Measurements from ENCODE around the gene ATG9B. TPM values are rescaled to one million over a fixed set of nuclear protein-coding genes. Genes with fewer than 3 reads are reported as not detected.

The ATG9B gene
- total RNA-seq, 2 experiments from 2014 or later: 6.9 to 10.0 TPM

- CTCF ChIA-PET: interaction anchor here (1.0 to 1.8 kb wide), 7 partner anchors 9 to 143 kb away, joined by 3 to 7 read pairs (median 4); no protein-coding TSS in a partner anchor
- Mint-ChIP-seq H3K36me3 (ENCODE audit: low read depth) (no peaks in the 10 kb centered on the region), H3K9me3 (ENCODE audit: low read depth) (no peaks in the 10 kb centered on the region), H3K4me1 (peaks cover 2% of the 10 kb centered on the region), H3K27me3 (no peaks in the 10 kb centered on the region), H3K27ac (no peak overlapping the region), H3K4me3 (no peak overlapping the region)
- ATAC-seq (no peak), DNase-seq (no peak)
- POLR2A ChIA-PET: no interaction called here
- intact Hi-C loops (cut with DNase I, micrococcal nuclease): no loop called here
These were observed 56.1 kb downstream of the ATG9B start for GRCh38 chr7:150968056-150968733.

DNA sequence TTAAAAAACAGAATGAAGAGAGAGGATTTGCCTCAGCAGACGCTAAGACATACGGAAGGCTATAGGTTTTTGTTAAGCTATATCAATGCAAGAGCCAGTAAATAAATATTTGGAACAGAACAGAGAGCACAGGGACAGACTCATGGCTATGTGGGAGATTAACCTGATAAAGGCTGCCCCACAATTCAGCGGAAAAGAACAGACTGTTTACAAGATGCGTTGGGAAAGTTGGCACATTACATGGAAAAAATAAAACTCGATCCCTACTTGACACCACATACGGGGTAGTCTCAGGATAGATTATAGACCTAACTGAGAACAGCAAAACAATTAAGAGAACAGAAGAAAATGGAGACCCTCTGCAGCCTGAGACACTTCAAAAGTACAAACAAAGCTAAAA is 56.9 kb downstream of the ATG9B start:
- Mint-ChIP-seq H3K27ac (no peak overlapping the region), H3K4me1 (peaks cover 7% of the 10 kb centered on the region), H3K9me3 (ENCODE audit: low read depth) (no peaks in the 10 kb centered on the region), H3K27me3 (no peaks in the 10 kb centered on the region), H3K4me3 (no peak overlapping the region), H3K36me3 (ENCODE audit: low read depth) (no peaks in the 10 kb centered on the region)
- intact Hi-C loops (cut with DNase I, micrococcal nuclease): no loop called here
- no peak for DNase-seq
- CTCF ChIA-PET: interaction anchor here (0.8 to 1.8 kb wide), 4 partner anchors 18 to 129 kb away, joined by 4 to 6 read pairs (median 4); no protein-coding TSS in a partner anchor
- POLR2A ChIA-PET: no interaction called here
- ATAC-seq: no peak

DNA sequence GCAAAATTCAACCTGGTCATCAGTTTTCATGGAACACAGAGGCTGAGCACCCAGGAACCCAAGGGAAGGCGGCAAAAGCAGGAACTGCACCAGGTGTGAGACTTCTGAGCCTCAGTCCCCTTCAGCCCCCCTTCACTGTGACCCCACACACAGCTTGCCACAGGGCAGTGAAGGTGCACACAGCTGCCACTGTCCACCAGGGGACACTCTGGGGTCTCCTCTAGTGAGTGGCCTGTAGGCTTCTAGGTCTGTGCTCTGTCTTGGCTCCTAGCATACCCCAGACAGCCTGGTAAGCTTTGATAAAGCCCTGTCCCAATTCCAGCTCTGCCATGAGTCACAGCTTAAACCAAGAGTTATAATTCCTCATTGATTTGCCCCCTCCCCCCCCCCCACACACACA is 58.3 kb downstream of the ATG9B start:
- no peaks in the 10 kb centered on the region for H3K36me3 Mint-ChIP-seq (ENCODE audit: low read depth)
- intact Hi-C loops (cut with DNase I, micrococcal nuclease): no loop called here
- CTCF ChIA-PET: interaction anchor here (1.1 kb wide), 1 partner anchor 18 kb away, joined by 3 read pairs; no protein-coding TSS in a partner anchor
- POLR2A ChIA-PET: no interaction called here
- H3K9me3 Mint-ChIP-seq (ENCODE audit: low read depth): no peaks in the 10 kb centered on the region
- no peak for DNase-seq
- H3K4me3 Mint-ChIP-seq: no peak overlapping the region
- H3K27ac Mint-ChIP-seq: no peak overlapping the region
- H3K4me1 Mint-ChIP-seq: peaks cover 8% of the 10 kb centered on the region
- H3K27me3 Mint-ChIP-seq: no peaks in the 10 kb centered on the region
- ATAC-seq: no peak

- intact Hi-C loops (cut with DNase I, micrococcal nuclease): no loop called here
- Mint-ChIP-seq H3K4me1 (peaks cover 8% of the 10 kb centered on the region), H3K27ac (no peak overlapping the region), H3K9me3 (ENCODE audit: low read depth) (no peaks in the 10 kb centered on the region), H3K36me3 (ENCODE audit: low read depth) (no peaks in the 10 kb centered on the region), H3K4me3 (no peak overlapping the region), H3K27me3 (peaks cover 3% of the 10 kb centered on the region)
- ATAC-seq (no peak), DNase-seq (no peak)
- POLR2A ChIA-PET: no interaction called here
- CTCF ChIA-PET: interaction anchor here (1.1 kb wide), 1 partner anchor 19 kb away, joined by 3 read pairs; no protein-coding TSS in a partner anchor
These were observed 58.9 kb downstream of the ATG9B start for GRCh38 chr7:150965273-150965830.

Other genes starting within 250 kb of the ATG9B start
- gene TMEM176B, start 224.1 kb downstream of the ATG9B start, total RNA-seq: not detected
- gene TMEM176A, start 223.7 kb downstream of the ATG9B start, total RNA-seq: not detected
- not detected for gene AOC1, start 172.0 kb downstream of the ATG9B start, total RNA-seq
- gene KCNH2, start 46.2 kb downstream of the ATG9B start, total RNA-seq: under 1 TPM; 0.48 to 0.54 TPM
- gene NOS3, start 33.5 kb downstream of the ATG9B start, total RNA-seq: 10 to 100 TPM in 1 of 2 experiments, 1 to 10 TPM in 1; 9.3 to 11.1 TPM
- gene ABCB8, start 4.0 kb upstream of the ATG9B start, total RNA-seq: 10 to 100 TPM; 41.9 to 44.5 TPM
- 1 to 10 TPM; 5.5 to 6.7 TPM for gene ASIC3, start 24.0 kb upstream of the ATG9B start, total RNA-seq
- 10 to 100 TPM; 12.5 to 16.7 TPM for gene CDK5, start 33.4 kb upstream of the ATG9B start, total RNA-seq
- gene SLC4A2, start 35.1 kb upstream of the ATG9B start, total RNA-seq: 10 to 100 TPM; 58.7 to 85.0 TPM
- 10 to 100 TPM; 56.6 to 56.7 TPM for gene FASTK, start 56.3 kb upstream of the ATG9B start, total RNA-seq
- gene TMUB1, start 59.0 kb upstream of the ATG9B start, total RNA-seq: 10 to 100 TPM; 54.0 to 67.7 TPM
- gene AGAP3, start 62.0 kb upstream of the ATG9B start, total RNA-seq: 10 to 100 TPM; 29.4 to 33.2 TPM
- gene GBX1, start 143.2 kb upstream of the ATG9B start, total RNA-seq: under 1 TPM in 1 of 2 experiments, not detected in 1; 0.16 TPM
- gene ASB10, start 162.8 kb upstream of the ATG9B start, total RNA-seq: not detected
- gene H2BK1, start 186.0 kb upstream of the ATG9B start, total RNA-seq: not detected
- gene ABCF2, start 202.7 kb upstream of the ATG9B start, total RNA-seq: 10 to 100 TPM; 48.4 to 49.0 TPM
- 10 to 100 TPM; 20.7 to 27.3 TPM for gene CHPF2, start 208.0 kb upstream of the ATG9B start, total RNA-seq
- 1 to 10 TPM; 4.1 to 4.8 TPM for gene SMARCD3, start 224.2 kb upstream of the ATG9B start, total RNA-seq